Stimulated activated naive CD8-positive, alpha-beta T cell treated with anti-CD3 and anti-CD28 coated beads, Interleukin-15, amount 100 ng/mL, for 72 hours (primary cell): ENCODE results near the gene IGSF5.
"Not testable (repeated sequence)": the region's sequence is repeated elsewhere in the genome, so short reads cannot be mapped to it uniquely, and the experiment has no call there.

Experiments used
- ATAC-seq: fragments of 150-1000 bp; cut with Tn5 transposase; 2 replicates; pipeline ENCODE4 v1.10.0; 2021; ENCODE audit warnings: mild to moderate bottlenecking, moderate library complexity
- DNase-seq, 2 donors: peaks; one replicate each; pipeline ENCODE4 v3.0.0; 2021 to 2022
- H3K27ac Mint-ChIP-seq, 2 donors: one replicate each; pipeline ENCODE4 v1.8.0; 2022; ENCODE audit warnings: mild to moderate bottlenecking in 2 of 2, mixed read lengths in 2 of 2, moderate library complexity in 2 of 2
- H3K27me3 Mint-ChIP-seq: one replicate; pipeline ENCODE4 v1.8.0; 2022; ENCODE audit warnings: mixed read lengths
- H3K4me1 Mint-ChIP-seq: one replicate; pipeline ENCODE4 v1.8.0; 2022; ENCODE audit warnings: mild to moderate bottlenecking, mixed read lengths
- H3K4me3 Mint-ChIP-seq, 2 donors: one replicate each; pipeline ENCODE4 v1.8.0; 2022; ENCODE audit warnings: mild to moderate bottlenecking in 2 of 2, mixed read lengths in 2 of 2, moderate library complexity in 1 of 2
- H3K9me3 Mint-ChIP-seq, 2 donors: one replicate each; pipeline ENCODE4 v1.8.0; 2022; ENCODE audit warnings: mixed read lengths in 2 of 2

IGSF5 gene

GRCh38 chr21:39744883-39745282, at the start of gene IGSF5:
Gene IGSF5, plus strand, starts transcription at chr21:39745183. Its CDS starts 327 bp downstream, at chr21:39745510.
- DNase-seq, H3K4me3 Mint-ChIP-seq, ATAC-seq, H3K9me3 Mint-ChIP-seq, H3K27ac Mint-ChIP-seq, H3K4me1 Mint-ChIP-seq, H3K27me3 Mint-ChIP-seq: not testable (repeated sequence)

DNA sequence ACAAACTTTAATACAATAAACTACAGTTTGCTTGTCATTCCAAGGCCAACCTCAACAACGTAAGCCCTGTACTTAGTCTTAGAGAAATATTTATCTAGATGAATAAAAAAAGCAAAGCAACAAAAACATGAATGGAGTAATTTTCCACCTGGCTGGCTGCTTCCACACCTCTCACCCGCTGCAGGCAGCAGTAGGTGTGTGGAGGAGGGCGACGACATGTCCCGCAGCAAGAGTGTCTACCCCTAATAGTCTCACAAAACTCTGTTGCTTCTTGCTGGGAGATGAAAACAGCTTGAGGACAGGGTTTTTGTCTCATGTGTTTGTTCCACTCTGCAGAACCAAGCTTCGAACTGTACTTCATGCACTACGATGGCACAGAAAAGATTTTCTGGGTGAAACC, 48.8 kb upstream of the IGSF5 start:
- Mint-ChIP-seq H3K9me3 (no peaks in the 10 kb centered on the region), H3K27me3 (peaks cover 11% of the 10 kb centered on the region), H3K4me1 (no peaks in the 10 kb centered on the region), H3K4me3 (no peak overlapping the region), H3K27ac (no peak overlapping the region)
- DNase-seq: no peak
- ATAC-seq: no peak

GRCh38 chr21:39696618-39697017, 48.4 kb upstream of the IGSF5 start:
- H3K4me3 Mint-ChIP-seq: no peak overlapping the region
- ATAC-seq: no peak
- DNase-seq: no peak
- H3K27me3 Mint-ChIP-seq: peaks cover 11% of the 10 kb centered on the region
- H3K9me3 Mint-ChIP-seq: no peaks in the 10 kb centered on the region
- no peak overlapping the region for H3K27ac Mint-ChIP-seq
- no peaks in the 10 kb centered on the region for H3K4me1 Mint-ChIP-seq

- H3K9me3 Mint-ChIP-seq: peaks cover 0 to 18% of the 10 kb centered on the region in 2 donors
- H3K4me1 Mint-ChIP-seq: no peaks in the 10 kb centered on the region
- no peak overlapping the region for H3K27ac Mint-ChIP-seq
- no peak overlapping the region for H3K4me3 Mint-ChIP-seq
- DNase-seq (no peak), ATAC-seq (no peak)
- no peaks in the 10 kb centered on the region for H3K27me3 Mint-ChIP-seq
Measured at GRCh38 chr21:39700318-39700717, 44.7 kb upstream of the IGSF5 start.

- ATAC-seq (no peak), DNase-seq (no peak)
- no peak overlapping the region for H3K27ac Mint-ChIP-seq
- peaks cover 0 to 18% of the 10 kb centered on the region in 2 donors for H3K9me3 Mint-ChIP-seq
- no peaks in the 10 kb centered on the region for H3K4me1 Mint-ChIP-seq
- no peaks in the 10 kb centered on the region for H3K27me3 Mint-ChIP-seq
- no peak overlapping the region for H3K4me3 Mint-ChIP-seq
Measured at GRCh38 chr21:39703578-39703977, 41.4 kb upstream of the IGSF5 start.

- Mint-ChIP-seq H3K27me3 (no peaks in the 10 kb centered on the region), H3K27ac (no peak overlapping the region), H3K9me3 (peaks cover 0 to 18% of the 10 kb centered on the region in 2 donors), H3K4me1 (no peaks in the 10 kb centered on the region), H3K4me3 (no peak overlapping the region)
- ATAC-seq (no peak), DNase-seq (no peak)
Measured at GRCh38 chr21:39705849-39706248, 39.1 kb upstream of the IGSF5 start.

- Mint-ChIP-seq H3K9me3 (peaks cover 0 to 18% of the 10 kb centered on the region in 2 donors), H3K4me3 (no peak overlapping the region), H3K4me1 (no peaks in the 10 kb centered on the region), H3K27me3 (no peaks in the 10 kb centered on the region), H3K27ac (no peak overlapping the region)
- no peak for ATAC-seq
- no peak for DNase-seq
Measured at GRCh38 chr21:39707316-39707715, 37.7 kb upstream of the IGSF5 start.

DNA sequence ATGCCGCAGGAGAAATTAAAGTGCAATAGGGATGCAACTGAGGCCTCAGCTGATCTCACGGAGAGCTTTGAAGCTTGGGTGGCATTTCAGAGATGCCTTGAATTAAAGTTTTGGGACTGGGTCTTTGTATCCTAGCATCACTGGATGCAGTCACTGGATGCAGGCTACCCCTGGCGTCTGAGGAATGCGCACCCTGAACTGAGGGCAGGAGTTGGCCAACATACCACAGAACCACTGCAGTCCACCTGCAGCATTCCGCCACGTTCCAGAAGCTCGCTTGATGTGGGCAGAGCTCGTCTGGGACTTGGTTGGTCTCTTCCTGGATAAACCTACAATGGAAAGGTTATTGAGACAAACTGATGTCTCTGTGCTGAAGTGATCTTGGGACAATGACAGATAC, 34.1 kb upstream of the IGSF5 start:
- DNase-seq: no peak
- Mint-ChIP-seq H3K9me3 (no peaks in the 10 kb centered on the region), H3K27ac (no peak overlapping the region), H3K4me1 (no peaks in the 10 kb centered on the region), H3K27me3 (peaks cover 6% of the 10 kb centered on the region), H3K4me3 (no peak overlapping the region)
- no peak for ATAC-seq

DNA sequence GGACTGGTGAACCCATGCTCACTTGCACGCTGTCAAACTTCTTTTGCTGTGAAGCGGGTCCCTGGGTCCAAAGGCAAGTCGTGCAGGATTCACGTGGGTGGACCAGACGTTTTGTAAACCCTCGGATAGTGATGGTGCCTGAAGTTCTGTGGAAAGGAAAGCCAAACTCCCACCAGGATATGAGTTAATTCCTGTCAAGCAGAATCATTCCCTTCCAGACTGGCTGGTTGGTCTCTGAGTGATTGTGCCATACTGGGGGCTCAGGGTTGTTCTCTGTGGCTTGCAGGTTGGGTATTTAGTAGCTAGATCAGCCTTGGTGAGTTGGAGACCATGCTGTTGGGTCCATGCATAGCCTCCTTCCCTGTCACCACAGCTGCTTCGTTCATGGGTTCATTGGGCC, 32.7 kb upstream of the IGSF5 start:
- Mint-ChIP-seq H3K4me3 (no peak overlapping the region), H3K27me3 (peaks cover 14% of the 10 kb centered on the region), H3K27ac (no peak overlapping the region)

DNA sequence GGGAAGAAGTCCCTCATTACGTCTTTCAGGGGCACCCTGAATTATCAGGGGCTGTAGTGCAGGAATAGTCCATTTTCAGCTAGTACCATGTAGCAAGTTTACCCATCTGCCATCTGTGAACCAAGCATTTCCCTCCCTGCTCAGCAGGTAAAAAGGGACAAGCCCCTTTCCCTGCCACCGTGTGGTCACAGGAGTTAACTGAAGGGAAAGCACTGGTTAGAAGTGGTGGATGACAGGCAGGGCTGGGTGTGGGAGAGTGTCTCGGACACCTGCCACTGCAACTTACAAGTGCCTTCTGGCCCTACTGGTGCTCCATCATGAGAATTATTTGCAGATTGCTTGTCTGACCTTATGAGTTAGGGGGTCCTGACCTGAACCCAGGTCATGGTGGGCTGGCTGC, 32.0 kb upstream of the IGSF5 start:
- Mint-ChIP-seq H3K4me3 (no peak overlapping the region), H3K4me1 (no peaks in the 10 kb centered on the region), H3K27me3 (peaks cover 14% of the 10 kb centered on the region), H3K27ac (no peak overlapping the region), H3K9me3 (no peaks in the 10 kb centered on the region)
- DNase-seq (no peak), ATAC-seq (no peak)

More for the DNA sequence above, 32.7 kb upstream of the IGSF5 start:
- Mint-ChIP-seq H3K4me1 (no peaks in the 10 kb centered on the region), H3K9me3 (no peaks in the 10 kb centered on the region)
- ATAC-seq (no peak), DNase-seq (no peak)

DNA sequence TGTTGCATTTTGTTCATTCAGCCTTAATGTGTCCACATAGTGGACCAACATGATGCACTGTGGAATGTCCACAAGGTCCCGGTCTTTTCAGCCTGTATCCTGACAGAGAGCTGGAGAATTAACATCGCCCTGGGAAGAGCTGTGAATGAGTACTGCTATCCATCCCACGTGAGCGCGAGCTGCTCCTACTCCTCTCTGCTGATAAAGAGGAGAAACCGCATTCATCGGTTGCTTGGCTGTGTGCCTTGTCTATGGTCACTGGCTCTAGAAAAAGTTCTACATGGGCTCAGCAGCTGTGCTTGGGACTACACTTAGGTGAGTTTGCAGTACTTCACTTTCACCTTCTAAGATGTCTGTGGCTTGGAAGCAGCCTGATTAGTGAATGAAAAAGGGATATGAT, 31.1 kb upstream of the IGSF5 start:
- no peak for DNase-seq
- Mint-ChIP-seq H3K4me3 (no peak overlapping the region), H3K27ac (no peak overlapping the region)

DNA sequence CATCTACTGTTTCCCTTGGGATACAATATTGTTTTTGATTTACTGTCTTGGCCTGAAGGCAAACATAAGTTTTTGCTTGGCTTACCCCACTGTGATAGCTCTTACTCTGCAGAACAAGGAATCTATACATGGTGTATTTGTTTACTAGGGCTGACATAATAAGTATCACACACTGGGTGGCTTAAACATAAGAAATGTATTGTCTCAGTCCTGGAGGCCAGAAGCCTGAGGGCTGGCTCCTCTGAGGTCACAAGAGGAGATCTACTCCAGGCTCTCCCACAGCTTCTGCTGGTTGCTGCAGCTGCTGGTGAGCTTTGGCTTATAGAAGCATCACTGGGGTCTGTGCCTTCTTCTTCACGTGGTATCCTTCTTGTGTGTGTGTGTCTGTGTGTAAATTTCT, 30.7 kb upstream of the IGSF5 start:
- Mint-ChIP-seq H3K27me3 (peaks cover 27% of the 10 kb centered on the region), H3K9me3 (no peaks in the 10 kb centered on the region), H3K4me1 (no peaks in the 10 kb centered on the region), H3K4me3 (no peak overlapping the region), H3K27ac (no peak overlapping the region)
- ATAC-seq (no peak), DNase-seq (no peak)

More for the DNA sequence above, 31.1 kb upstream of the IGSF5 start:
- H3K27me3 Mint-ChIP-seq: peaks cover 22% of the 10 kb centered on the region
- no peak for ATAC-seq
- H3K9me3 Mint-ChIP-seq: no peaks in the 10 kb centered on the region
- H3K4me1 Mint-ChIP-seq: no peaks in the 10 kb centered on the region

GRCh38 chr21:39715804-39716397, 29.1 kb upstream of the IGSF5 start:
- Mint-ChIP-seq H3K4me3 (no peak overlapping the region), H3K27me3 (peaks cover 28% of the 10 kb centered on the region), H3K27ac (no peak overlapping the region), H3K9me3 (no peaks in the 10 kb centered on the region), H3K4me1 (no peaks in the 10 kb centered on the region)
- DNase-seq: peak; percentile 18 to 27
- no peak for ATAC-seq

GRCh38 chr21:39720126-39720778, 24.7 kb upstream of the IGSF5 start:
- DNase-seq (no peak), ATAC-seq (no peak)
- no peaks in the 10 kb centered on the region for H3K9me3 Mint-ChIP-seq
- peaks cover 28% of the 10 kb centered on the region for H3K27me3 Mint-ChIP-seq
- H3K4me1 Mint-ChIP-seq: no peaks in the 10 kb centered on the region
- no peak overlapping the region for H3K27ac Mint-ChIP-seq
- H3K4me3 Mint-ChIP-seq: no peak overlapping the region

- no peaks in the 10 kb centered on the region for H3K4me1 Mint-ChIP-seq
- H3K4me3 Mint-ChIP-seq: no peak overlapping the region
- H3K9me3 Mint-ChIP-seq: no peaks in the 10 kb centered on the region
- ATAC-seq: no peak
- peaks cover 21% of the 10 kb centered on the region for H3K27me3 Mint-ChIP-seq
- H3K27ac Mint-ChIP-seq: no peak overlapping the region
- no peak for DNase-seq
Measured at GRCh38 chr21:39721885-39722284, 23.1 kb upstream of the IGSF5 start.

DNA sequence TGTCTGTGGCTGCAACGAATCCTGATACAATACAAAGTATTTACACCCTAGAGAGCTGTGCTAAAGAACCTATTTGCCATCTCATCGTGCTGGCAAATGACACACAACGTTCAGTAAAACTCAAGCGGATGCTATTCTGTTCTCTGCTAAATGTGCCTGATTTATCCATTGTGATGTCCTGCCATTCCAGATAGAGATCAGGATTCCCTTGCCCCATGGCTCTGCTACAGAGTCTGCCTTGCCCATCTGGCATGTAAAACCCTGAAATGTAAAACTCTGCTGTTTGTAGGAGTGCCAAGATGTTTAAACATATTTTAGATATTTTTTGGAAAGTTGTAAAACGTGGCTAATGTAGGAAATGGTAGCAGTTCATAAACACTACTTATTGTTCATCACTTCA, 20.0 kb upstream of the IGSF5 start:
- Mint-ChIP-seq H3K27me3 (peaks cover 7% of the 10 kb centered on the region), H3K4me3 (no peak overlapping the region), H3K9me3 (no peaks in the 10 kb centered on the region), H3K4me1 (no peaks in the 10 kb centered on the region), H3K27ac (no peak overlapping the region)
- ATAC-seq (no peak), DNase-seq (no peak)

DNA sequence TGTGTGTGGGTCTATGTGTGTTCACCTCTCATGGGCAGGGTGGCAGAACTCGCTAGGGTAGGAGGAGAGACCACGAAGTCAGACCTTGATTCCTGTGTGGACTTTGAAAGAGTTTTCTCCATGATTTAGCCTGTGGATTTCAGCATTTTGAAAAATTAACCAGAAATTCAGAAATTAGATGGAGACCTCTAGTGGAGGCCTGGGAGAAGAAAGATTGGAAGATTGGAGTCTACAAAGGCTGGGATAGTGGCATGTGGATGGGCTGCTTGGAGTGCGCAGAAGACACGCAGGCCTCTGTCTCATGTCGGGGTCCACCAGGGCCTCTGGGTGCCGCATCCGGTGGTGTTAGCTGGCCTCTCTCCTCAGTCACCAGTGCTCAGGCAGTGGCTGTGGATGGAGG, 18.9 kb upstream of the IGSF5 start:
- Mint-ChIP-seq H3K4me1 (no peaks in the 10 kb centered on the region), H3K9me3 (no peaks in the 10 kb centered on the region), H3K27ac (no peak overlapping the region), H3K4me3 (no peak overlapping the region), H3K27me3 (peaks cover 7% of the 10 kb centered on the region)
- ATAC-seq (no peak), DNase-seq (no peak)
